HepG2 (cell line): ENCODE data around the gene IGF2BP1. TPM values are rescaled to one million over a fixed set of nuclear protein-coding genes. Genes with fewer than 3 reads are reported as not detected.

ENCODE experiments used
- ARHGAP35 ChIP-seq: sonication (generic); formaldehyde crosslinking; IDR thresholded peaks from 2 replicates; pipeline ENCODE4 v1.9.0; 2022; ENCODE audit warnings: mild to moderate bottlenecking, inconsistent platforms, moderate library complexity, missing genetic modification reagents, borderline replicate concordance
- ASH2L ChIP-seq: fragments of 300-600, 200-600 bp; sonication (generic); IDR thresholded peaks from 2 replicates; pipeline ENCODE4 v1.7.0; 2017; ENCODE audit warnings: low read depth, mild to moderate bottlenecking, moderate library complexity, mixed read lengths, low read length; ENCODE audit not compliant: insufficient read length
- ERF ChIP-seq: IDR thresholded peaks from 2 replicates; pipeline ENCODE4 v1.6.1; 2018; ENCODE audit warnings: missing biosample characterization, missing genetic modification reagents
- IRX3 ChIP-seq: sonication (generic); formaldehyde crosslinking; IDR thresholded peaks from 2 replicates; pipeline ENCODE4 v1.8.1; 2023; ENCODE audit warnings: mild to moderate bottlenecking, low read depth, missing genetic modification reagents, borderline replicate concordance
- JUND ChIP-seq: sonication (generic); formaldehyde crosslinking; IDR thresholded peaks from 2 replicates; pipeline ENCODE4 v1.8.0; 2022; ENCODE audit warnings: mild to moderate bottlenecking, missing genetic modification reagents
- NCOA1 ChIP-seq: sonication (generic); formaldehyde crosslinking; IDR thresholded peaks from 2 replicates; pipeline ENCODE4 v1.9.0; 2021; ENCODE audit warnings: missing genetic modification reagents
- PTBP1 ChIP-seq: fragments of 200-400 bp; formaldehyde crosslinking; IDR thresholded peaks from 2 replicates; pipeline ENCODE4 v1.6.1; 2018; ENCODE audit warnings: low read length, low read depth; ENCODE audit not compliant: poor library complexity, severe bottlenecking
- RFX1 ChIP-seq: fragments of 450-650 bp; IDR thresholded peaks from 2 replicates; pipeline ENCODE4 v1.6.1; 2017
- SIX1 ChIP-seq: sonication (generic); formaldehyde crosslinking; IDR thresholded peaks from 2 replicates; pipeline ENCODE4 v1.4.0; 2020; ENCODE audit warnings: missing genetic modification reagents, borderline replicate concordance
- ZBTB21 ChIP-seq: sonication (generic); formaldehyde crosslinking; IDR thresholded peaks from 2 replicates; pipeline ENCODE4 v1.4.0; 2020; ENCODE audit warnings: missing genetic modification reagents
- ZNF260 ChIP-seq: sonication (generic); formaldehyde crosslinking; IDR thresholded peaks from 2 replicates; pipeline ENCODE4 v1.4.0; 2020; ENCODE audit warnings: missing genetic modification reagents, low read depth, mild to moderate bottlenecking, borderline replicate concordance
- ZNF570 ChIP-seq: sonication (generic); formaldehyde crosslinking; IDR thresholded peaks from 2 replicates; pipeline ENCODE4 v1.4.0; 2020; ENCODE audit warnings: mild to moderate bottlenecking, missing genetic modification reagents, borderline replicate concordance
- ZNF670 ChIP-seq: sonication (generic); formaldehyde crosslinking; IDR thresholded peaks from 2 replicates; pipeline ENCODE4 v1.8.0; 2022; ENCODE audit warnings: mild to moderate bottlenecking, missing genetic modification reagents, borderline replicate concordance
- ZNF713 ChIP-seq: sonication (generic); formaldehyde crosslinking; IDR thresholded peaks from 2 replicates; pipeline ENCODE4 v1.4.0; 2020; ENCODE audit warnings: mild to moderate bottlenecking, missing genetic modification reagents
- ZNF749 ChIP-seq: sonication (generic); formaldehyde crosslinking; IDR thresholded peaks from 2 replicates; pipeline ENCODE4 v1.8.0; 2022; ENCODE audit warnings: mild to moderate bottlenecking, missing genetic modification reagents, moderate library complexity, borderline replicate concordance
- polyA plus RNA-seq, 8 experiments: library from polyadenylated mRNA; depleted of rRNA in 3 of 8; stranded (reverse) in 7 of 8; unstranded in 1 of 8; fragments of >200 nt; fragmentation: Illumina TruSeq in 4 of 8; extraction: Trizol in 4 of 8; gene quantifications; 2 replicates each; pipeline versions ENCODE4 v1.2.1 to v1.2.3, GENCODE V29; 2011 to 2016; ENCODE audit warnings: low read depth in 4 of 8, missing spikeins in 1 of 8, mixed read lengths in 1 of 8; ENCODE audit not compliant: insufficient read depth in 1 of 8
- total RNA-seq, 5 experiments: library from RNA; depleted of rRNA; stranded (reverse); fragments of >200 nt; fragmentation: Illumina TruSeq; extraction: Trizol; gene quantifications; 2 replicates each; pipeline ENCODE4 v1.2.3, GENCODE V29; 2016; ENCODE audit warnings: low read depth in 1 of 5
- TF ChIP-seq, protein P1 (sequence below): sonication (generic); formaldehyde crosslinking; IDR thresholded peaks from 2 replicates; pipeline ENCODE4 v1.4.0; 2020; ENCODE audit warnings: missing genetic modification reagents, borderline replicate concordance
- TF ChIP-seq, protein P2 (sequence below): IDR thresholded peaks from 2 replicates; pipeline ENCODE4 v1.6.1; 2016; ENCODE audit warnings: mild to moderate bottlenecking, missing biosample characterization, missing genetic modification reagents
- TF ChIP-seq, protein P3 (sequence below): sonication (generic); formaldehyde crosslinking; IDR thresholded peaks from 2 replicates; pipeline ENCODE4 v1.8.1; 2023; ENCODE audit warnings: missing genetic modification reagents, inconsistent platforms, borderline replicate concordance
- TF ChIP-seq, protein P4 (sequence below): sonication (generic); formaldehyde crosslinking; IDR thresholded peaks from 2 replicates; pipeline ENCODE4 v1.8.0; 2022; ENCODE audit warnings: mild to moderate bottlenecking, missing genetic modification reagents, moderate library complexity

The IGF2BP1 gene
- total and polyA plus RNA-seq, 2 of the 13 experiments (the other 11 are each of a cell fraction or from before 2014, with no cell fraction given), result 29.7 to 75.1 TPM

DNA sequence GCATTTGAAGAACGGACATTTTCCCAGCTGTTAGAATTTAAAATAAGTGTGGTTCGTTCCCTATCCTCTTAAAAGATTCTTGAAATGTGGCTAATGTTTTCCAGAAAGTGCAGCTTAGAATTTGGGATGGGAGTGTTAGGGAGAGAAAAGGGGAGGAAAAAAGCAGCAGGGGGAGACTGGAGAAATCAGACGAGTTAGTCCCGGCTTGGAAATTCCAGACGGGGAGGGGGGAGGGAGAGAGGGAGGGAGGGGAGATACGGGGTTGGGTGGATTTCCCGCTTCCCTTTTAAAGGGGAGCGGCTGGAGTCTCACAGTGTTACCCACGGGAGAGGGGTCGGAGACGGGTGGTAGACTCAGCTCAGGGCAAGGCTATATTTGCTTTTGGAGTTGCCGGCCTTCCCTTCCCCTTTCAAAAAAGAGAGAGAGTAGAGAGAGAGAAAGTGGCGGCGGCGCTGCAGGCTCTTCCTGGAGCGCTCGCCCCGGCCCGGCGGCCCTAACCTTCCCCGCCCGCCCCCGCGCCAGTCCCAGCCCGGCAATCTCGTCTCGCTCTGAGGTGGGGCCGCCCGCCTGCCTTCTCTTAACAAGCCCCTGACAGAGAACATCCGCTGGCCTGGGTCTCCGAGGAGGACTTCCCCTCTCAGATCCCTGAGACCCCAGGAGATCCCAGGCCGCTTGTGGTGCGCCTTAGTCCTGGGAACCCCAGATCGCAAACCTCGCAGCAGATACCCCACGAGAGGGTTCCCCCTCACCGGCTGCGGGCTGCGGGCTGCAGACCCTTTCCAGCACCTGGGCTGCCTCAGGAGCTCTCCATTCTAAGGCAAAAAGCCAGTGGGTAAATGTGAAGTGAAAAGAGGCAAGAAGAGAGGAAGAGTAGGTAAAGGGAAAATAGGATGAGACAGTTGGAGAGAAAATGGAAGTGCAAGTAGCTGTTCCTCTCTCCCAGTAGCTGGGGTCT, 6.6 kb downstream of the IGF2BP1 start (continued):
- no peak for TF ChIP-seq ZNF670
- TF ChIP-seq, protein P1, sequence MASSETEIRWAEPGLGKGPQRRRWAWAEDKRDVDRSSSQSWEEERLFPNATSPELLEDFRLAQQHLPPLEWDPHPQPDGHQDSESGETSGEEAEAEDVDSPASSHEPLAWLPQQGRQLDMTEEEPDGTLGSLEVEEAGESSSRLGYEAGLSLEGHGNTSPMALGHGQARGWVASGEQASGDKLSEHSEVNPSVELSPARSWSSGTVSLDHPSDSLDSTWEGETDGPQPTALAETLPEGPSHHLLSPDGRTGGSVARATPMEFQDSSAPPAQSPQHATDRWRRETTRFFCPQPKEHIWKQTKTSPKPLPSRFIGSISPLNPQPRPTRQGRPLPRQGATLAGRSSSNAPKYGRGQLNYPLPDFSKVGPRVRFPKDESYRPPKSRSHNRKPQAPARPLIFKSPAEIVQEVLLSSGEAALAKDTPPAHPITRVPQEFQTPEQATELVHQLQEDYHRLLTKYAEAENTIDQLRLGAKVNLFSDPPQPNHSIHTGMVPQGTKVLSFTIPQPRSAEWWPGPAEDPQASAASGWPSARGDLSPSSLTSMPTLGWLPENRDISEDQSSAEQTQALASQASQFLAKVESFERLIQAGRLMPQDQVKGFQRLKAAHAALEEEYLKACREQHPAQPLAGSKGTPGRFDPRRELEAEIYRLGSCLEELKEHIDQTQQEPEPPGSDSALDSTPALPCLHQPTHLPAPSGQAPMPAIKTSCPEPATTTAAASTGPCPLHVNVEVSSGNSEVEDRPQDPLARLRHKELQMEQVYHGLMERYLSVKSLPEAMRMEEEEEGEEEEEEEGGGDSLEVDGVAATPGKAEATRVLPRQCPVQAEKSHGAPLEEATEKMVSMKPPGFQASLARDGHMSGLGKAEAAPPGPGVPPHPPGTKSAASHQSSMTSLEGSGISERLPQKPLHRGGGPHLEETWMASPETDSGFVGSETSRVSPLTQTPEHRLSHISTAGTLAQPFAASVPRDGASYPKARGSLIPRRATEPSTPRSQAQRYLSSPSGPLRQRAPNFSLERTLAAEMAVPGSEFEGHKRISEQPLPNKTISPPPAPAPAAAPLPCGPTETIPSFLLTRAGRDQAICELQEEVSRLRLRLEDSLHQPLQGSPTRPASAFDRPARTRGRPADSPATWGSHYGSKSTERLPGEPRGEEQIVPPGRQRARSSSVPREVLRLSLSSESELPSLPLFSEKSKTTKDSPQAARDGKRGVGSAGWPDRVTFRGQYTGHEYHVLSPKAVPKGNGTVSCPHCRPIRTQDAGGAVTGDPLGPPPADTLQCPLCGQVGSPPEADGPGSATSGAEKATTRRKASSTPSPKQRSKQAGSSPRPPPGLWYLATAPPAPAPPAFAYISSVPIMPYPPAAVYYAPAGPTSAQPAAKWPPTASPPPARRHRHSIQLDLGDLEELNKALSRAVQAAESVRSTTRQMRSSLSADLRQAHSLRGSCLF (CRISPR knock-in tag), result no peak
- no peak for TF ChIP-seq ZNF713 (CRISPR knock-in tag)
- TF ChIP-seq, protein P2, sequence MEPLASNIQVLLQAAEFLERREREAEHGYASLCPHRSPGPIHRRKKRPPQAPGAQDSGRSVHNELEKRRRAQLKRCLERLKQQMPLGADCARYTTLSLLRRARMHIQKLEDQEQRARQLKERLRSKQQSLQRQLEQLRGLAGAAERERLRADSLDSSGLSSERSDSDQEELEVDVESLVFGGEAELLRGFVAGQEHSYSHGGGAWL (CRISPR knock-in tag), result 0 out of 2 replicates have a peak, but pooled peaks have one; percentile 39
- no peak; the same call in 1 of the 2 replicates for TF ChIP-seq ARHGAP35
- TF ChIP-seq, protein P3, sequence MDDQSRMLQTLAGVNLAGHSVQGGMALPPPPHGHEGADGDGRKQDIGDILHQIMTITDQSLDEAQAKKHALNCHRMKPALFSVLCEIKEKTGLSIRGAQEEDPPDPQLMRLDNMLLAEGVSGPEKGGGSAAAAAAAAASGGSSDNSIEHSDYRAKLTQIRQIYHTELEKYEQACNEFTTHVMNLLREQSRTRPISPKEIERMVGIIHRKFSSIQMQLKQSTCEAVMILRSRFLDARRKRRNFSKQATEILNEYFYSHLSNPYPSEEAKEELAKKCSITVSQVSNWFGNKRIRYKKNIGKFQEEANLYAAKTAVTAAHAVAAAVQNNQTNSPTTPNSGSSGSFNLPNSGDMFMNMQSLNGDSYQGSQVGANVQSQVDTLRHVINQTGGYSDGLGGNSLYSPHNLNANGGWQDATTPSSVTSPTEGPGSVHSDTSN (CRISPR knock-in tag), result no peak
- TF ChIP-seq ZNF260, result no peak
- TF ChIP-seq ERF, result no peak
- no peak for TF ChIP-seq PTBP1
- TF ChIP-seq, protein P4, sequence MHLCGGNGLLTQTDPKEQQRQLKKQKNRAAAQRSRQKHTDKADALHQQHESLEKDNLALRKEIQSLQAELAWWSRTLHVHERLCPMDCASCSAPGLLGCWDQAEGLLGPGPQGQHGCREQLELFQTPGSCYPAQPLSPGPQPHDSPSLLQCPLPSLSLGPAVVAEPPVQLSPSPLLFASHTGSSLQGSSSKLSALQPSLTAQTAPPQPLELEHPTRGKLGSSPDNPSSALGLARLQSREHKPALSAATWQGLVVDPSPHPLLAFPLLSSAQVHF (CRISPR knock-in tag), result no peak
- no peak for TF ChIP-seq ZNF570 (CRISPR knock-in tag)
- no peak for TF ChIP-seq IRX3 (CRISPR knock-in tag)
- TF ChIP-seq NCOA1 (CRISPR knock-in tag), result no peak
- TF ChIP-seq RFX1, result no peak
- peak; percentile 95 for TF ChIP-seq ASH2L
- TF ChIP-seq ZNF749, result no peak
- no peak for TF ChIP-seq SIX1
- TF ChIP-seq ZBTB21, result no peak
- TF ChIP-seq JUND (CRISPR knock-in tag), result no peak
